ENCODE data around the gene RTN4RL1. TPM values are rescaled to one million over a fixed set of nuclear protein-coding genes. Genes with fewer than 3 reads are reported as not detected.
A peak's percentile ranks its signal among the peaks of the same experiment; 100 is the strongest.

RTN4RL1 gene
- total and polyA plus RNA-seq, 2 of the 13 experiments (the other 11 are each of a cell fraction or from before 2014, with no cell fraction given): 0.01 TPM; not detected in 1

DNA sequence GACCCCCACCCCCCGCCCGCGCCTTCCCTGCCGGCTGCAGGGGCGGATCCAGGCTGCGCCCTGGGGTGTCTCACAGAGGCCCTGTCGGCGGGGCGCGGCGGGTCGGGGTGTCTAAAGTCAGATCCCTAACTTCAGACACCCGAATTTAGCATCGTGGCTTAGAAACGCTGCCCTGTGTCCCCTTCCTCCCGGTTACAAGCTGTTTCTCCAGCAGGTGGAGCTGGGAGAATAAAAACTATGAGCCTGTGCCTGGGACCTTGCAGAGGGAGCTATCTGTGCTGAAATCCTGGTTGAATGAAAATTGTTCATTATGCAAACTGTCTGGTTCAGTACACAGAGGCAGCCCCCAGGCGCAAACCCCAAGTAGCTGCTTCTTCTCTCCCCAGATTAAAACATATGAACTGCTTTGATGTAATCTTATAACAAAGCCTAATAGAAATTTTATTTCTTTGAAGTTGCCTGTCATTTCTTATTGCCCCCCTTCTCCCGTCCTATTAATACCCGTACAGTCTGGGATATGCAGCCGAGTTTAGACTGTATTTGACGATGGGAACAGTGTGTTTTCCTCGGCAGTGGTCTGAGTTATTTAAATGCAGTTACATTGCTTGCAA, 116.3 kb downstream of the RTN4RL1 start (continued):
- TF ChIP-seq, protein P1, sequence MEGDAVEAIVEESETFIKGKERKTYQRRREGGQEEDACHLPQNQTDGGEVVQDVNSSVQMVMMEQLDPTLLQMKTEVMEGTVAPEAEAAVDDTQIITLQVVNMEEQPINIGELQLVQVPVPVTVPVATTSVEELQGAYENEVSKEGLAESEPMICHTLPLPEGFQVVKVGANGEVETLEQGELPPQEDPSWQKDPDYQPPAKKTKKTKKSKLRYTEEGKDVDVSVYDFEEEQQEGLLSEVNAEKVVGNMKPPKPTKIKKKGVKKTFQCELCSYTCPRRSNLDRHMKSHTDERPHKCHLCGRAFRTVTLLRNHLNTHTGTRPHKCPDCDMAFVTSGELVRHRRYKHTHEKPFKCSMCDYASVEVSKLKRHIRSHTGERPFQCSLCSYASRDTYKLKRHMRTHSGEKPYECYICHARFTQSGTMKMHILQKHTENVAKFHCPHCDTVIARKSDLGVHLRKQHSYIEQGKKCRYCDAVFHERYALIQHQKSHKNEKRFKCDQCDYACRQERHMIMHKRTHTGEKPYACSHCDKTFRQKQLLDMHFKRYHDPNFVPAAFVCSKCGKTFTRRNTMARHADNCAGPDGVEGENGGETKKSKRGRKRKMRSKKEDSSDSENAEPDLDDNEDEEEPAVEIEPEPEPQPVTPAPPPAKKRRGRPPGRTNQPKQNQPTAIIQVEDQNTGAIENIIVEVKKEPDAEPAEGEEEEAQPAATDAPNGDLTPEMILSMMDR (CRISPR knock-in tag; IDR thresholded peaks at IDR 0.05): peak; percentile 89
- TF ChIP-seq, protein P2, sequence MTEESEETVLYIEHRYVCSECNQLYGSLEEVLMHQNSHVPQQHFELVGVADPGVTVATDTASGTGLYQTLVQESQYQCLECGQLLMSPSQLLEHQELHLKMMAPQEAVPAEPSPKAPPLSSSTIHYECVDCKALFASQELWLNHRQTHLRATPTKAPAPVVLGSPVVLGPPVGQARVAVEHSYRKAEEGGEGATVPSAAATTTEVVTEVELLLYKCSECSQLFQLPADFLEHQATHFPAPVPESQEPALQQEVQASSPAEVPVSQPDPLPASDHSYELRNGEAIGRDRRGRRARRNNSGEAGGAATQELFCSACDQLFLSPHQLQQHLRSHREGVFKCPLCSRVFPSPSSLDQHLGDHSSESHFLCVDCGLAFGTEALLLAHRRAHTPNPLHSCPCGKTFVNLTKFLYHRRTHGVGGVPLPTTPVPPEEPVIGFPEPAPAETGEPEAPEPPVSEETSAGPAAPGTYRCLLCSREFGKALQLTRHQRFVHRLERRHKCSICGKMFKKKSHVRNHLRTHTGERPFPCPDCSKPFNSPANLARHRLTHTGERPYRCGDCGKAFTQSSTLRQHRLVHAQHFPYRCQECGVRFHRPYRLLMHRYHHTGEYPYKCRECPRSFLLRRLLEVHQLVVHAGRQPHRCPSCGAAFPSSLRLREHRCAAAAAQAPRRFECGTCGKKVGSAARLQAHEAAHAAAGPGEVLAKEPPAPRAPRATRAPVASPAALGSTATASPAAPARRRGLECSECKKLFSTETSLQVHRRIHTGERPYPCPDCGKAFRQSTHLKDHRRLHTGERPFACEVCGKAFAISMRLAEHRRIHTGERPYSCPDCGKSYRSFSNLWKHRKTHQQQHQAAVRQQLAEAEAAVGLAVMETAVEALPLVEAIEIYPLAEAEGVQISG (CRISPR knock-in tag; IDR thresholded peaks at IDR 0.05): no peak
- TF ChIP-seq, protein P3, sequence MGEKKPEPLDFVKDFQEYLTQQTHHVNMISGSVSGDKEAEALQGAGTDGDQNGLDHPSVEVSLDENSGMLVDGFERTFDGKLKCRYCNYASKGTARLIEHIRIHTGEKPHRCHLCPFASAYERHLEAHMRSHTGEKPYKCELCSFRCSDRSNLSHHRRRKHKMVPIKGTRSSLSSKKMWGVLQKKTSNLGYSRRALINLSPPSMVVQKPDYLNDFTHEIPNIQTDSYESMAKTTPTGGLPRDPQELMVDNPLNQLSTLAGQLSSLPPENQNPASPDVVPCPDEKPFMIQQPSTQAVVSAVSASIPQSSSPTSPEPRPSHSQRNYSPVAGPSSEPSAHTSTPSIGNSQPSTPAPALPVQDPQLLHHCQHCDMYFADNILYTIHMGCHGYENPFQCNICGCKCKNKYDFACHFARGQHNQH (CRISPR knock-in tag; IDR thresholded peaks at IDR 0.05): no peak
- TF ChIP-seq FOXM1 (CRISPR knock-in tag; IDR thresholded peaks at IDR 0.05) (no peak), ZMAT3 (CRISPR knock-in tag; conservative IDR thresholded peaks at IDR 0.05) (no peak), ATF7 (IDR thresholded peaks at IDR 0.05) (no peak), ATF7 (CRISPR knock-in tag; IDR thresholded peaks at IDR 0.05) (no peak), RBAK (CRISPR knock-in tag; IDR thresholded peaks at IDR 0.05) (no peak)

Measured in HepG2 (cell line).